Caco-2 (cell line): ENCODE measurements around the gene AKAP7. TPM values are rescaled to one million over a fixed set of nuclear protein-coding genes. Genes with fewer than 3 reads are reported as not detected.
"Not testable (repeated sequence)": the region's sequence is repeated elsewhere in the genome, so short reads cannot be mapped to it uniquely, and the experiment has no call there.

Experiments
- Bru-seq: library from RNA; stranded (reverse); fragments of 400-500 nt; gene quantifications from one replicate; lab custom pipeline; 2021; lab: Mats Ljungman, UMichigan
- BruChase-seq, 2 experiments: library from RNA; stranded (reverse); fragments of 400-500 nt; gene quantifications; one replicate each; lab custom pipeline; 2021; lab: Mats Ljungman, UMichigan
- BruUV-seq: library from RNA; stranded (reverse); fragments of 400-500 nt; replicated peaks from 2 replicates; lab custom pipeline; 2021; lab: Mats Ljungman, UMichigan
- CTCF ChIA-PET: fragments of 300-600 bp; sonication (Branson Sonifier 250); formaldehyde crosslinking; loops from one replicate; lab custom pipeline; 2022; ENCODE audit warnings: antibody characterized with exemption; lab: Charles Lee
- POLR2A ChIA-PET: fragments of 300-600 bp; sonication (Branson Sonifier 250); formaldehyde crosslinking; loops from one replicate; lab custom pipeline; 2022; ENCODE audit warnings: antibody characterized with exemption; lab: Charles Lee
- DNase-seq, 2 experiments: peaks; one replicate each; pipeline versions ENCODE4 v3.0.0 to v3.0.0-alpha.2; 2020 to 2022
- H3K27me3 ChIP-seq: replicated peaks from 2 replicates; pipeline ENCODE4 v1.6.0; 2011; ENCODE audit warnings: low read length; ENCODE audit not compliant: control insufficient read depth, insufficient read depth
- H3K36me3 ChIP-seq: 2 replicates; pipeline ENCODE4 v1.5.1; 2011; ENCODE audit warnings: low read length; ENCODE audit not compliant: control insufficient read depth, insufficient read depth
- H3K4me1 ChIP-seq: fragments of 250-450 bp; sonication (Bioruptor Pico); 2 replicates; pipeline ENCODE4 v1.5.1; 2020; ENCODE audit warnings: mild to moderate bottlenecking
- H3K4me3 ChIP-seq: 2 replicates; pipeline ENCODE4 v1.5.1; 2011; ENCODE audit warnings: low read depth, mild to moderate bottlenecking, control low read depth, low read length
- H3K9me3 ChIP-seq: fragments of 250-450 bp; sonication (Bioruptor Pico); 2 replicates; pipeline ENCODE4 v1.5.1; 2020; ENCODE audit warnings: mild to moderate bottlenecking, moderate library complexity
- H3K27ac Mint-ChIP-seq: one replicate; pipeline ENCODE4 v1.8.0; 2022; ENCODE audit warnings: mixed read lengths; ENCODE audit not compliant: unreplicated experiment
- H3K27me3 Mint-ChIP-seq: one replicate; pipeline ENCODE4 v1.8.0; 2022; ENCODE audit warnings: mixed read lengths; ENCODE audit not compliant: insufficient read depth, unreplicated experiment
- H3K36me3 Mint-ChIP-seq: one replicate; pipeline ENCODE4 v1.8.0; 2022; ENCODE audit warnings: mild to moderate bottlenecking, mixed read lengths; ENCODE audit not compliant: insufficient read depth, unreplicated experiment
- H3K4me1 Mint-ChIP-seq: one replicate; pipeline ENCODE4 v1.8.0; 2022; ENCODE audit warnings: low read depth, mixed read lengths; ENCODE audit not compliant: unreplicated experiment
- H3K4me3 Mint-ChIP-seq: one replicate; pipeline ENCODE4 v1.8.0; 2022; ENCODE audit warnings: mild to moderate bottlenecking, moderate library complexity, mixed read lengths; ENCODE audit not compliant: unreplicated experiment
- H3K9me3 Mint-ChIP-seq: one replicate; pipeline ENCODE4 v1.8.0; 2022; ENCODE audit warnings: mixed read lengths; ENCODE audit not compliant: unreplicated experiment
- CTCF ChIP-seq, 2 experiments: fragments of 200-600 bp in 1 of 2; IDR thresholded peaks; 1 replicate in 1 of 2; 2 replicates in 1 of 2; pipeline versions ENCODE4 v1.5.1 to v1.8.0; 2011 to 2022; ENCODE audit warnings: antibody characterized with exemption in 1 of 2, control low read depth in 1 of 2, inconsistent platforms in 1 of 2, low read depth in 1 of 2, low read length in 1 of 2, mild to moderate bottlenecking in 1 of 2, moderate library complexity in 1 of 2; ENCODE audit not compliant: insufficient read depth in 1 of 2, severe bottlenecking in 1 of 2, unreplicated experiment in 1 of 2
- intact Hi-C: fragments of 100-400 bp; cut with micrococcal nuclease; formaldehyde crosslinking; loops from one replicate; pipeline ENCODE4 v1.10.0; 2022; ENCODE audit not compliant: unreplicated experiment
- long read RNA-seq: library from polyadenylated mRNA; stranded (forward); transcript quantifications from one replicate; pipeline ENCODE4 v2.0.0, GENCODE V29; 2022
- total RNA-seq: library from RNA; stranded (reverse); gene quantifications from 2 replicates; pipeline ENCODE4 v1.2.3, GENCODE V29; 2022

The AKAP7 gene
- total RNA-seq, result 3.8 and 5.6 TPM in 2 replicates
- percentile 55 among the genes with signal in this experiment for Bru-seq, nascent RNA
- BruChase-seq, experiment 1, labeled RNA remaining after a 2-hour chase, result percentile 44 among the genes with signal in this experiment
- percentile 41 among the genes with signal in this experiment for BruChase-seq, experiment 2, labeled RNA remaining after a 6-hour chase
- long read RNA-seq, partial matches to known transcripts, result 0 of 10 reads
- long read RNA-seq, other reads (novel, unspliced or antisense), result 9 of 10 reads

GRCh38 chr6:131135244-131136020 lies at the start of gene AKAP7:
AKAP7 (plus strand) TSS chr6:131135467; CDS start chr6:131135764, 297 bp downstream.
- POLR2A ChIA-PET, result interaction anchor here (0.6 kb wide), 1 partner anchor 324 kb away, joined by 3 read pairs; no protein-coding TSS in a partner anchor
- H3K36me3 Mint-ChIP-seq, result no peaks in the 10 kb centered on the region
- no peaks in the 10 kb centered on the region for H3K27me3 ChIP-seq
- H3K4me3 Mint-ChIP-seq, result peak within 1 kb of the TSS; percentile 78
- peak in 1 of 2 experiments; percentile 2 for TF ChIP-seq CTCF (IDR thresholded peaks at IDR 0.05; ENCODE audit: insufficient read depth in 1 of 2, low read depth in 1 of 2, low read length in 1 of 2, severe bottlenecking in 1 of 2, unreplicated experiment in 1 of 2)
- no peaks in the 10 kb centered on the region for H3K27me3 Mint-ChIP-seq
- H3K36me3 ChIP-seq, result no peaks in the 10 kb centered on the region
- CTCF ChIA-PET, result no interaction called here
- H3K27ac Mint-ChIP-seq, result peak within 1 kb of the TSS; percentile 85
- H3K9me3 ChIP-seq, result no peaks in the 10 kb centered on the region
- no TSS peak for BruUV-seq
- peak; percentile 78 to 86 for DNase-seq
- intact Hi-C loops, result no loop called here
- H3K4me1 ChIP-seq, result peaks cover 8% of the 10 kb centered on the region; the same call in 1 of the 2 replicates
- H3K9me3 Mint-ChIP-seq, result no peaks in the 10 kb centered on the region
- H3K4me1 Mint-ChIP-seq, result no peaks in the 10 kb centered on the region
- H3K4me3 ChIP-seq, result peak within 1 kb of the TSS; percentile 44

- intact Hi-C loops, H3K4me1 Mint-ChIP-seq, H3K27me3 Mint-ChIP-seq, H3K36me3 Mint-ChIP-seq, BruUV-seq, DNase-seq, POLR2A ChIA-PET, H3K27ac Mint-ChIP-seq, CTCF ChIA-PET, H3K4me3 Mint-ChIP-seq, H3K36me3 ChIP-seq, H3K4me1 ChIP-seq, H3K9me3 Mint-ChIP-seq, H3K27me3 ChIP-seq, H3K4me3 ChIP-seq, H3K9me3 ChIP-seq: not testable (repeated sequence)
Measured at GRCh38 chr6:131090339-131090738, 44.9 kb upstream of the AKAP7 start.

- H3K36me3 Mint-ChIP-seq, H3K27me3 Mint-ChIP-seq, H3K4me3 ChIP-seq, CTCF ChIA-PET, H3K27ac Mint-ChIP-seq, H3K27me3 ChIP-seq, H3K9me3 ChIP-seq, H3K4me3 Mint-ChIP-seq, POLR2A ChIA-PET, intact Hi-C loops, H3K4me1 Mint-ChIP-seq, H3K4me1 ChIP-seq, BruUV-seq, H3K36me3 ChIP-seq, DNase-seq: not testable (repeated sequence)
- H3K9me3 Mint-ChIP-seq, result peaks cover 16% of the 10 kb centered on the region
Measured at GRCh38 chr6:131091944-131092343, 43.3 kb upstream of the AKAP7 start.

- Histone ChIP-seq H3K4me1 (no peaks in the 10 kb centered on the region), H3K4me3 (no peak overlapping the region), H3K27me3 (no peaks in the 10 kb centered on the region), H3K36me3 (no peaks in the 10 kb centered on the region), H3K9me3 (no peaks in the 10 kb centered on the region)
- no peak for TF ChIP-seq CTCF (IDR thresholded peaks at IDR 0.05; ENCODE audit: insufficient read depth in 1 of 2, low read depth in 1 of 2, low read length in 1 of 2, severe bottlenecking in 1 of 2, unreplicated experiment in 1 of 2)
- no TSS peak for BruUV-seq
- POLR2A ChIA-PET, result no interaction called here
- Mint-ChIP-seq H3K27ac (no peak overlapping the region), H3K36me3 (no peaks in the 10 kb centered on the region), H3K27me3 (no peaks in the 10 kb centered on the region), H3K4me3 (no peak overlapping the region), H3K4me1 (no peaks in the 10 kb centered on the region), H3K9me3 (peaks cover 15% of the 10 kb centered on the region)
- no peak for DNase-seq
- intact Hi-C loops, result no loop called here
- CTCF ChIA-PET, result no interaction called here
Measured at GRCh38 chr6:131093334-131093733, 41.9 kb upstream of the AKAP7 start.
